GM04504 (cell line): ENCODE data around the gene CALD1.

Experiments
- DNase-seq: peaks from one replicate; pipeline ENCODE4 v3.0.0-alpha.2; 2012; ENCODE audit warnings: low read depth

CALD1 gene

GRCh38 chr7:134865001-134865845, 85.8 kb downstream of the CALD1 start:
- DNase-seq, result no peak

- no peak for DNase-seq
These were observed 87.2 kb downstream of the CALD1 start for GRCh38 chr7:134866617-134867016.

DNA sequence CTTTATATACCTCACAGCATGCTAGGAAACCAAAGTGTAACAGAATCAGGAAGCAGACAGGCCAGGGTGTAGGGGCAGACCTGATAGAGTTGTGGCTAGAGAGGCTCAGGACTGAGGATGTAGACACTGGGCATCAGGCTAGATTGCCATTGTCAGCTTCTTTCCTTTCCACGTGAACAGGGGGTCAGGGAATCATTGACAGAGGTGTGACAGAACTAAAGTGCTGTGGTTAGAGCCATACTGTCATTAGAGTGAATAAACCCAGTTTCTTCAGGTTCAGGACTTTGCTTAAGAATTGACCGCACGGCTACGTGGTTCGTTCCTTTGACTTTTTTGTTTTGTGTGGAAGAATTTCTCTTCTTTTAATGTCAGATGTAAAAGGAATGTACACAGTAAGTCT, 90.7 kb downstream of the CALD1 start:
- DNase-seq, result no peak

DNA sequence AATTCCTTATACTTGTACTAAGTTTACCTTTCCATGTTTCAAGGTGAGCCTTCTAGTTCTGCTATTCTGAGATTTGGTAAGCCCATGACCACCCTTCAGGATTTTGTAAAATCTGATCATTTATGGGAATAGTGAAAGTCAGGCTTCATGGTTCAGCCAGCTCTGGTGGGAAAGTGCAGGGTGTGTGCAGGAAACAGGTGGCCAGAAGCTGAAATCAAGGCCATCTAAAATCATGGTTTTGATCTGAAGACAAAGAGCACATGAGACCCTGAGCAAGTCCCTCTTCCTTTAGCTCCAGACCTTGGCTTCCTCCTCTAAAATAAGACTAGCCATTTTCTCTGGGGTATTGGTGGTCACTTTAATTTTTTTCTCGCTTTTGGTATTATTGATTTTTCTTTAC, 91.3 kb downstream of the CALD1 start:
- no peak for DNase-seq

GRCh38 chr7:134873253-134873652, 93.8 kb downstream of the CALD1 start:
- DNase-seq, result no peak

GRCh38 chr7:134874407-134874806, 95.0 kb downstream of the CALD1 start:
- DNase-seq, result no peak

DNA sequence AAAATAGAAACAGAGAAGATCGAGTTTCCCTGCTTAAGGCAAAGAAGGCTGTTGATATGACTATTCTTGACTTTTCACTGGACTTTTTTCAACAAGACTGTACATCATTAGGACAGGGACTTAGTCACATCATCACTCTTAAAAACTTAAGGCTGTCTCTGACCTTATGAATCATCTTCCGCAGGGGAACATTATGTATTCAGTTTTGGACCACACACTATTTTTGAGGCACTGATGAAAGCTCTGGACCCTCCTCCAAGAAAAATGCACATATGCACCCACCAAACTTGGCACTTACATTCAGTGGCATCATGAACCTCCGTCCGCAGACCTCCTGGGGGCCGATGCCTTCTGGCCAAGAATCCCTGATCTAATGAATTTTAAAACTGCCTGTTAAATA, 96.4 kb downstream of the CALD1 start:
- no peak for DNase-seq

DNA sequence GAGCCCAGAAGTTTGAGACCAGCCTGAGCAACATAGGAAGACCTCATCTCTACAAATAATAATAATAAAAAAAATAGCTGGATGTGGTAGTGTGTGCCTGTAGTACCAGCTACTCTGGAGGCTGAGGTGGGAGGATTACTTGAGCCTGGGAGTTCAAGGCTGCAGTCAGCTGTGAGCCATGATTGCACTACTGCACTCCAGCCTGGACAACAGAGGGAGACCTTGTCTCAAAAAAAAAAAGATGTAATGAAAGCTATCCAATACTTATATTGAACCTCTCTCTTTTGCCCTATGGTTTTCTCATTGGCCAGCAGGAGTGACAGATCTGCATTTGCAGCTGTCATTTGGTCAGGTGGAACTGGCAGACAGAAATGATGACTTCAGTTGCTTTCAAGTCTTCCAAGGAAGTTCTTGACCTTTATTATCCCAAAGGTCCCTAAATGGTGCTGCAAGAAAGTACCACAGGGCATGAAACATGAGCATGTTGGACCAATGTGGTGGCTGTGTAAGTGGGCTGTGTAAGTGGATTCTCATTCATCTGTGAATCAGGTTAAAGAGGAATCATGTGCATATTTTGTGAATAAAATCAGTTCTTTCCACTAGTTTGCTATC, 99.4 kb downstream of the CALD1 start:
- DNase-seq, result no peak

DNA sequence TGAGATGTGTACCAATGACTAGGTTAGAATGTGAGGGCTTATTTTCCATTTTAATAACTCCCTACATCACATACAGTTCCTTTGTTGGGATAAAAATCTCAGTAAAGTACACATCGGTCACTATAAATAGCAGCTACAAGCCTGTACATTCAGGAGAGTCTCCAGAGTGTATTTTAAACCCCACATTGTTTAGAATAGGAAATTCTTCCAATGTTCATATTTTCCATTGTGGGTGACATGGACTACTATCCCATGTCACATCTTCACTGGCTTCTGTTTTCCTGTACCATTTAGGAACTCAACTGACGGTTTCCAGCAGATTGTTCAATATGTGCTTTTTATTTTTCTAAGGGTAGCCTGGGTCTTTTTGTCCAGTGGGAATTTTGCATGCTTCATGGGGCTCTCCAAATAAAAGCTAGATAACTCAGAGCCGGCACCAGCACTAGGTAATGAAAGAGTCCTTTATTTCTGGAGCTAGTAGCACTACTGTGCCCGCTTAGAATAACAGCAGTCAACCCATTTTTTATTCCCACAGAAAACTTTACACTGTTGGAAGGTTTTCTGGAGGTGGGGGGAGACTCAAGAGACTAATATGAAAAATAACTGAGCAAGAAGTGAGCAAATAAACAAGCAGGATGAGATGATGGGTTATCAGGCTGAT, 100.5 kb downstream of the CALD1 start:
- DNase-seq, result no peak

GRCh38 chr7:134882481-134882880, 103.0 kb downstream of the CALD1 start:
- no peak for DNase-seq

GRCh38 chr7:134885967-134886352, 106.5 kb downstream of the CALD1 start:
- DNase-seq, result peak; percentile 66

DNA sequence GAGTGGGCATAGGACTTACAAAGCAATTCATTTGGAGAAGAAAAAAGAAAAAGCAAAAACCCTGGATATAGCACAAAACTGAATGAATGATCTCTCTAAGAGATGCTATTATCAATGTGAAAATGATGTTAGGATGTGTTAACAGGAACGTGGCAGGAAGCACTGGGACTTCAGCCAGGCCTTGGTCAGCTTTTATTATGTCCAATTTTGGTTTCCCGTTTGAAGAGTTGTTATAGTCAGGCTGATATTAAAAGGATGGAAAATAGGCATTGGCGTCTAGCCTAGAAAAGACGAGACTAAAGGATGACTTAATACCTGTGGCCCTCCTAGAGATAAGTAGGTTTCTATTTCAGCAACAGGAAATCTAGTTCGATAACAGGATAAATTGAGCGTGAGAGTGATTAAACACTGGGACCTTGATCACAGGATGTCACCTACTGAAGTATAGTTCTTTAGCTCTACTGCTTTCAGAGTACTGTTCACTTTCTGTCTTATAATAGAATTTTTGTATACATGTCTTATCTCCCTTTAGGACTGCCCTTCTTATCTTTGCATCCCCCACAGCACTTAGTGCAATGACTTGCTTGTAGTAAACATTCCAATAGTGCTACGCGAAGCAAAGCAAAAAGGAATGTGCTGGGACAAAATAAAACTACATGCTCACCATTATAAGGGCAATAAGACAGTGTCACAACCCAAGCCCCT, 107.1 kb downstream of the CALD1 start:
- DNase-seq, result no peak

DNA sequence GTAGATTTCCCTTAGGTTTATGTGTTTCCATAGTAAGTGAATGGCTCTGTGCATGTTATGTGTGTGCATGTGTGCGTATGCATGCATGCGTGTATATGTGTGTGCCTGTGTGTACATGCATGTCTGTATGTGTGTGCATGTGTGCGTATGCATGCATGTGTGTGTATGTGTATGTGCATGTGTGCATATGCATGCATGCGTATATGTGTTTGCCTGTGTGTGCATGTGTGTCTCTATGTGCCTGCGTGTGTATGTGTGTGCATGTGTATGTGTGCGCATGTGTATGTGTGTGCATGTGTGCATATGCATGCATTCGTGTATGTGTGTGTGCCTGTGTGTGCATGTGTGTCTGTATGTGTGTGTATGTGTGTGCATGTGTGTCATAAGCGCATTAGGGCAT, 108.1 kb downstream of the CALD1 start:
- no peak for DNase-seq

- DNase-seq, result no peak
These were observed 108.8 kb downstream of the CALD1 start for GRCh38 chr7:134888141-134888740.

DNA sequence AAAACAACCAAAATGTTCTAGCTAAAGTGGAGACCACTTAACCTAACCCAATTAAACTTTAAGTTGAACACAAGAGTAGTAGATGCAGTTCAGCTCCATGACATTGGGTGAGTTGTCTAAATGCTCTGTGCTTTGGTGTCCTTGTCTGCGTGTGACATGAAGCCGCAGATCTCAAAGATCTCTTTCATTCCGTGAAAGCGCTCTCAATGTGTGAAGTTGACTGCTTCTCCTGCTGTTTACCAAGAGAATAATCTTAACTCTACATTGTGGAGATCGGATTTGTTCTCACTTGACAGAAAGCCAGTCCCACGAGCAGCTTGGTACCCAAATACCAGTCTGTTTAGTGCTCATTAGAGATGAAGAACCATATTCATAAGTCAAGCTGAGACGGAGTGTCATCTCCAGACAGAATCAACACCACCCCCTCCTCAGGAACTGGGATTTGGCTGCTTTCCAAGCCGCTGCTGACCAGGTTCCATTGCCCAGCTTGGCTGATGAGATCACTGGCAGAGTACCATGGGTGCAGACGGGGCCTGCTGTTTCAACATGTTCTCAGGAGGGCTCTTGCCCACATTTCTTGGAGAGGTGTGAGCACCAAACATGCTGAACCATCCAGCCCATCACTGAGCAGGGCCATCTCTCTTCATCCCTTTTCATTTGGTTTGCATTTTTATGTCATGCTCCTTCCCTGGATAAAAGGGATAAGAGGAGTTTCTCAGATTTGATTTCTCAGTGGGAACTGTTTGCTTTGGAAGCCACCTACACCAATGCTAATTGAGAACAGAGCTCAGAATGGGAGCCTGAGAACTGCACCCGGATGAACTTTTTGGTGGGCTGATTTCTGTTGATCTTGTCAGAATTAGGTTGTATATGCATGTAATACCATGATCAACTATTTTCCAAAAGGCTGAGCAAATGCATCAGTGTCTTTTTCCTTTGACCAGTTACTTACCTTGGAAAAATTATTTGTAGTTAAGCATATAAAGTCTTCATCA, 111.1 kb downstream of the CALD1 start:
- DNase-seq, result no peak

GRCh38 chr7:134891262-134891695, 111.8 kb downstream of the CALD1 start:
- peak; percentile 79 for DNase-seq

DNA sequence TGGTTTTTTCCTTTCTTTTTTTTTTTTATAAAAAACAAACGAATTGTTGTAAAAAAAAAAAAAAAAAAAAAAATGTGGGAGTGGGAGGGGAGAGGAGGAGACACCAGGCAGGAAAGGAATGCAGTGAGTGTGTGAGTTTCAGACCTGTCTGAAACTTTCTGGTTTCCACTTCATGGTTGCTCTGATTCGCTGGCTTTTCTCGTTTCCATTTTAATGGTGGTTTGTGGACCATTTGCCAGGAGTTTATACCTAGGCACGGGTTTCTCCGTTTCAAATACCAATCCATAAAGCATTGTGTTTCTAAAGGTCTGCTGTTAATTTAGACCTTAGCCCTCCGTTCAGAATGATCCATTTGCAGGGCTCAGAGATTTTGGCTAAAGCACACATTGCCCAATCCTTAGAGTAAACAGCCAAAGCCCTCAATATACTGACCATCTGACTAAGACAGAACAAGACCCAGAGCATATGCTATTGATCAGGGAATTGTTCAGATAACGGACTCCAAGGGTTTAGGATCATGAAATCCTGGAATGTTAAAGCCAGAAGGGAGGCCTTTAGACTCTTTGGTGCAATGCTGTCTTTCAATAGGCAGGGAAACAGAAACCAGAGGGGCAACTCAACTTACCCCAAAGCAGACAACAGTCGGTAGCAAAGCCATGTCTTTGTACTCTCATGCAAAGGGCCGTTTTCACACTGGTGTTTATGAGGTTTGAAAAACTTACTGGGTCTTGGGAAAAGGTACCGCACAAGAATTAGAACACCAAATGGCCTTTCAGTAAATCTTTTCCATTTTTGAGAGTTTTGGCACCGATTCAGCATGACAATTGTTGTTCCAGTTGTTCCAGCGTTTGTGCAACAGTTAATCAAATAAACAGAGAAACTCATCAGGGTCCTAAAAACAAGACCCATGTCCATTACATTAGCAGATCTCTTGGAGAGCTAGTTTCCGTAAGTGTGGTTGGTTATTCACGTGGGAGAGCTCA, 112.6 kb downstream of the CALD1 start:
- DNase-seq, result no peak

GRCh38 chr7:134892963-134893362, 113.5 kb downstream of the CALD1 start:
- DNase-seq, result no peak

- DNase-seq, result no peak
These were observed 114.5 kb downstream of the CALD1 start for GRCh38 chr7:134893920-134894319.

GRCh38 chr7:134894928-134895327, 115.5 kb downstream of the CALD1 start:
- no peak for DNase-seq
